ENCODE results near the gene RDH5. TPM values are rescaled to one million over a fixed set of nuclear protein-coding genes. Genes with fewer than 3 reads are reported as not detected.

Gene RDH5
- total RNA-seq, 1 donor from 2014 or later, result 4.1 TPM

- Mint-ChIP-seq H3K4me3 (ENCODE audit: unreplicated experiment) (no peak overlapping the region), H3K4me1 (ENCODE audit: unreplicated experiment) (peaks cover 50% of the 10 kb centered on the region), H3K27me3 (ENCODE audit: unreplicated experiment) (no peaks in the 10 kb centered on the region), H3K36me3 (ENCODE audit: unreplicated experiment) (peaks cover 25% of the 10 kb centered on the region), H3K27ac (ENCODE audit: unreplicated experiment) (peak overlapping the region; percentile 58), H3K9me3 (ENCODE audit: unreplicated experiment) (no peaks in the 10 kb centered on the region)
- TF ChIP-seq CTCF (IDR thresholded peaks at IDR 0.05), result no peak
- no peak for DNase-seq (ENCODE audit: extremely low spot score, unreplicated experiment)
These were observed 4.7 kb downstream of the RDH5 start for GRCh38 chr12:55724940-55725309.

- Mint-ChIP-seq H3K27me3 (ENCODE audit: unreplicated experiment) (no peaks in the 10 kb centered on the region), H3K27ac (ENCODE audit: unreplicated experiment) (no peak overlapping the region), H3K36me3 (ENCODE audit: unreplicated experiment) (peaks cover 25% of the 10 kb centered on the region), H3K4me1 (ENCODE audit: unreplicated experiment) (peaks cover 53% of the 10 kb centered on the region), H3K4me3 (ENCODE audit: unreplicated experiment) (peak overlapping the region; percentile 87), H3K9me3 (ENCODE audit: unreplicated experiment) (no peaks in the 10 kb centered on the region)
- TF ChIP-seq CTCF (IDR thresholded peaks at IDR 0.05), result no peak
- no peak for DNase-seq (ENCODE audit: extremely low spot score, unreplicated experiment)
These were observed 5.4 kb downstream of the RDH5 start for GRCh38 chr12:55725556-55725955.

GRCh38 chr12:55726971-55727370, 6.8 kb downstream of the RDH5 start:
- peaks cover 47% of the 10 kb centered on the region for H3K4me1 Mint-ChIP-seq (ENCODE audit: unreplicated experiment)
- peak overlapping the region; percentile 87 for H3K4me3 Mint-ChIP-seq (ENCODE audit: unreplicated experiment)
- no peak for TF ChIP-seq CTCF (IDR thresholded peaks at IDR 0.05)
- DNase-seq (ENCODE audit: extremely low spot score, unreplicated experiment), result no peak
- H3K36me3 Mint-ChIP-seq (ENCODE audit: unreplicated experiment), result peaks cover 25% of the 10 kb centered on the region
- no peaks in the 10 kb centered on the region for H3K27me3 Mint-ChIP-seq (ENCODE audit: unreplicated experiment)
- H3K27ac Mint-ChIP-seq (ENCODE audit: unreplicated experiment), result peak overlapping the region; percentile 87
- H3K9me3 Mint-ChIP-seq (ENCODE audit: unreplicated experiment), result no peaks in the 10 kb centered on the region

- no peaks in the 10 kb centered on the region for H3K9me3 Mint-ChIP-seq (ENCODE audit: unreplicated experiment)
- H3K4me3 Mint-ChIP-seq (ENCODE audit: unreplicated experiment), result peak overlapping the region; percentile 87
- H3K27me3 Mint-ChIP-seq (ENCODE audit: unreplicated experiment), result no peaks in the 10 kb centered on the region
- peaks cover 47% of the 10 kb centered on the region for H3K4me1 Mint-ChIP-seq (ENCODE audit: unreplicated experiment)
- H3K27ac Mint-ChIP-seq (ENCODE audit: unreplicated experiment), result peak overlapping the region; percentile 87
- peaks cover 25% of the 10 kb centered on the region for H3K36me3 Mint-ChIP-seq (ENCODE audit: unreplicated experiment)
- DNase-seq (ENCODE audit: extremely low spot score, unreplicated experiment), result no peak
- TF ChIP-seq CTCF (IDR thresholded peaks at IDR 0.05), result no peak
These were observed 7.5 kb downstream of the RDH5 start for GRCh38 chr12:55727643-55728185.

- peaks cover 25% of the 10 kb centered on the region for H3K36me3 Mint-ChIP-seq (ENCODE audit: unreplicated experiment)
- DNase-seq (ENCODE audit: extremely low spot score, unreplicated experiment), result no peak
- H3K4me3 Mint-ChIP-seq (ENCODE audit: unreplicated experiment), result peak overlapping the region; percentile 87
- H3K27ac Mint-ChIP-seq (ENCODE audit: unreplicated experiment), result peak overlapping the region; percentile 87
- H3K9me3 Mint-ChIP-seq (ENCODE audit: unreplicated experiment), result no peaks in the 10 kb centered on the region
- TF ChIP-seq CTCF (IDR thresholded peaks at IDR 0.05), result no peak
- peaks cover 47% of the 10 kb centered on the region for H3K4me1 Mint-ChIP-seq (ENCODE audit: unreplicated experiment)
- no peaks in the 10 kb centered on the region for H3K27me3 Mint-ChIP-seq (ENCODE audit: unreplicated experiment)
These were observed 8.2 kb downstream of the RDH5 start for GRCh38 chr12:55728186-55728938.
